Measurements from ENCODE around the gene PRRG4.

PRRG4 gene

GRCh38 chr11:32892355-32893092 lies 62.8 kb downstream of the PRRG4 start, which contains the start of gene QSER1:
QSER1 (plus strand) TSS chr11:32892811; CDS start chr11:32893126, 315 bp downstream.
- Histone ChIP-seq H3K27me3 (ENCODE audit: insufficient read depth, low read length, poor library complexity) (no peaks in the 10 kb centered on the region), H3K4me3 (ENCODE audit: low read length) (peak within 1 kb of the TSS; percentile 95), H2AK5ac (ENCODE audit: low read length) (peak within 1 kb of the TSS; percentile 69), H3K4me1 (ENCODE audit: control insufficient read depth, low read depth, low read length) (peaks cover 7% of the 10 kb centered on the region), H3K36me3 (ENCODE audit: control insufficient read depth, insufficient read depth, low read length) (no peaks in the 10 kb centered on the region), H3K4me2 (ENCODE audit: low read length) (peak within 1 kb of the TSS; percentile 44), H4K8ac (ENCODE audit: low read depth, low read length) (peak within 1 kb of the TSS; percentile 99), H3K79me2 (ENCODE audit: control insufficient read depth, insufficient read depth, low read length) (peaks cover 38% of the 10 kb centered on the region), H3K56ac (ENCODE audit: low read length) (peak within 1 kb of the TSS; percentile 99), H3K79me1 (ENCODE audit: low read length) (peaks cover 1% of the 10 kb centered on the region), H4K5ac (ENCODE audit: low read length) (peak within 1 kb of the TSS; percentile 47), H3K18ac (ENCODE audit: low read length) (peak within 1 kb of the TSS; percentile 99), H3K23ac (ENCODE audit: low read length) (peak within 1 kb of the TSS; percentile 89), H3K27ac (ENCODE audit: low read depth, low read length) (peak within 1 kb of the TSS; percentile 100), H2BK15ac (replicated peaks; ENCODE audit: low read depth) (peak within 1 kb of the TSS; percentile 99), H2BK120ac (ENCODE audit: low read depth, low read length) (peak within 1 kb of the TSS; percentile 98), H3K4ac (ENCODE audit: low read depth, low read length) (peak within 1 kb of the TSS; percentile 100), H2BK5ac (ENCODE audit: low read length) (peak within 1 kb of the TSS; percentile 96), H3K9ac (ENCODE audit: low read length) (peak within 1 kb of the TSS; percentile 98)
- DNase-seq: peak; percentile 77
- no CpG with 5 or more reads among the region's 91 CpGs for WGBS (ENCODE audit: extremely low coverage, insufficient coverage, low lambda C conversion rate)

- peak overlapping the region; percentile 100 for H3K4ac ChIP-seq (ENCODE audit: low read depth, low read length)
- H2BK5ac ChIP-seq (ENCODE audit: low read length): peak overlapping the region; percentile 84
- H2BK15ac ChIP-seq (replicated peaks; ENCODE audit: low read depth): no peak overlapping the region
- H3K27ac ChIP-seq (ENCODE audit: low read depth, low read length): peak overlapping the region; percentile 100
- peaks cover 42% of the 10 kb centered on the region for H3K79me2 ChIP-seq (ENCODE audit: control insufficient read depth, insufficient read depth, low read length)
- H3K23ac ChIP-seq (ENCODE audit: low read length): no peak overlapping the region
- no peaks in the 10 kb centered on the region for H3K36me3 ChIP-seq (ENCODE audit: control insufficient read depth, insufficient read depth, low read length)
- H3K9ac ChIP-seq (ENCODE audit: low read length): peak overlapping the region; percentile 93
- peak overlapping the region; percentile 96 for H4K8ac ChIP-seq (ENCODE audit: low read depth, low read length)
- no peak for DNase-seq
- peak overlapping the region; percentile 95 for H3K4me3 ChIP-seq (ENCODE audit: low read length)
- peak overlapping the region; percentile 98 for H2BK120ac ChIP-seq (ENCODE audit: low read depth, low read length)
- peaks cover 12% of the 10 kb centered on the region for H3K4me1 ChIP-seq (ENCODE audit: control insufficient read depth, low read depth, low read length)
- no peak overlapping the region for H3K4me2 ChIP-seq (ENCODE audit: low read length)
- no peak overlapping the region for H4K5ac ChIP-seq (ENCODE audit: low read length)
- H3K18ac ChIP-seq (ENCODE audit: low read length): peak overlapping the region; percentile 99
- peaks cover 1% of the 10 kb centered on the region for H3K79me1 ChIP-seq (ENCODE audit: low read length)
- H3K27me3 ChIP-seq (ENCODE audit: insufficient read depth, low read length, poor library complexity): no peaks in the 10 kb centered on the region
- WGBS (ENCODE audit: extremely low coverage, insufficient coverage, low lambda C conversion rate): no CpG with 5 or more reads among the region's 32 CpGs
- H2AK5ac ChIP-seq (ENCODE audit: low read length): no peak overlapping the region
- peak overlapping the region; percentile 96 for H3K56ac ChIP-seq (ENCODE audit: low read length)
These were observed 63.3 kb downstream of the PRRG4 start for GRCh38 chr11:32893093-32893342.

GRCh38 chr11:32893343-32894148 lies 63.8 kb downstream of the PRRG4 start:
- no CpG with 5 or more reads among the region's 66 CpGs for WGBS (ENCODE audit: extremely low coverage, insufficient coverage, low lambda C conversion rate)
- DNase-seq: peak; percentile 87

GRCh38 chr11:32894149-32894827 lies 64.6 kb downstream of the PRRG4 start:
- Histone ChIP-seq H3K9ac (ENCODE audit: low read length) (peak overlapping the region; percentile 93), H2BK120ac (ENCODE audit: low read depth, low read length) (peak overlapping the region; percentile 98), H3K18ac (ENCODE audit: low read length) (peak overlapping the region; percentile 99), H3K23ac (ENCODE audit: low read length) (no peak overlapping the region), H4K5ac (ENCODE audit: low read length) (no peak overlapping the region), H2BK15ac (replicated peaks; ENCODE audit: low read depth) (no peak overlapping the region), H3K4me3 (ENCODE audit: low read length) (peak overlapping the region; percentile 95), H3K56ac (ENCODE audit: low read length) (peak overlapping the region; percentile 96), H3K27me3 (ENCODE audit: insufficient read depth, low read length, poor library complexity) (no peaks in the 10 kb centered on the region), H2AK5ac (ENCODE audit: low read length) (no peak overlapping the region), H3K79me2 (ENCODE audit: control insufficient read depth, insufficient read depth, low read length) (peaks cover 54% of the 10 kb centered on the region), H3K4me2 (ENCODE audit: low read length) (peak overlapping the region; percentile 50), H3K27ac (ENCODE audit: low read depth, low read length) (peak overlapping the region; percentile 100), H3K4ac (ENCODE audit: low read depth, low read length) (peak overlapping the region; percentile 100), H4K8ac (ENCODE audit: low read depth, low read length) (peak overlapping the region; percentile 76), H3K36me3 (ENCODE audit: control insufficient read depth, insufficient read depth, low read length) (no peaks in the 10 kb centered on the region), H2BK5ac (ENCODE audit: low read length) (peak overlapping the region; percentile 90), H3K4me1 (ENCODE audit: control insufficient read depth, low read depth, low read length) (peaks cover 12% of the 10 kb centered on the region), H3K79me1 (ENCODE audit: low read length) (peaks cover 1% of the 10 kb centered on the region)
- DNase-seq: peak; percentile 91
- no CpG with 5 or more reads among the region's 14 CpGs for WGBS (ENCODE audit: extremely low coverage, insufficient coverage, low lambda C conversion rate)

More at GRCh38 chr11:32893343-32894148, 63.8 kb downstream of the PRRG4 start:
- H3K36me3 ChIP-seq (ENCODE audit: control insufficient read depth, insufficient read depth, low read length): no peaks in the 10 kb centered on the region
- peak overlapping the region; percentile 93 for H3K9ac ChIP-seq (ENCODE audit: low read length)
- H3K79me2 ChIP-seq (ENCODE audit: control insufficient read depth, insufficient read depth, low read length): peaks cover 48% of the 10 kb centered on the region
- peaks cover 12% of the 10 kb centered on the region for H3K4me1 ChIP-seq (ENCODE audit: control insufficient read depth, low read depth, low read length)
- H3K56ac ChIP-seq (ENCODE audit: low read length): peak overlapping the region; percentile 96
- no peak overlapping the region for H2AK5ac ChIP-seq (ENCODE audit: low read length)
- H2BK5ac ChIP-seq (ENCODE audit: low read length): peak overlapping the region; percentile 90
- H3K27me3 ChIP-seq (ENCODE audit: insufficient read depth, low read length, poor library complexity): no peaks in the 10 kb centered on the region
- peak overlapping the region; percentile 89 for H3K23ac ChIP-seq (ENCODE audit: low read length)
- H3K79me1 ChIP-seq (ENCODE audit: low read length): peaks cover 1% of the 10 kb centered on the region
- peak overlapping the region; percentile 100 for H3K4ac ChIP-seq (ENCODE audit: low read depth, low read length)
- H4K8ac ChIP-seq (ENCODE audit: low read depth, low read length): peak overlapping the region; percentile 96
- peak overlapping the region; percentile 100 for H3K27ac ChIP-seq (ENCODE audit: low read depth, low read length)
- peak overlapping the region; percentile 99 for H2BK15ac ChIP-seq (replicated peaks; ENCODE audit: low read depth)
- H2BK120ac ChIP-seq (ENCODE audit: low read depth, low read length): peak overlapping the region; percentile 98
- no peak overlapping the region for H4K5ac ChIP-seq (ENCODE audit: low read length)
- peak overlapping the region; percentile 50 for H3K4me2 ChIP-seq (ENCODE audit: low read length)
- peak overlapping the region; percentile 99 for H3K18ac ChIP-seq (ENCODE audit: low read length)
- peak overlapping the region; percentile 95 for H3K4me3 ChIP-seq (ENCODE audit: low read length)

GRCh38 chr11:32894921-32895320 lies 65.2 kb downstream of the PRRG4 start:
- H3K4ac ChIP-seq (ENCODE audit: low read depth, low read length): no peak overlapping the region
- peaks cover 1% of the 10 kb centered on the region for H3K79me1 ChIP-seq (ENCODE audit: low read length)
- no peak overlapping the region for H4K8ac ChIP-seq (ENCODE audit: low read depth, low read length)
- H3K4me1 ChIP-seq (ENCODE audit: control insufficient read depth, low read depth, low read length): peaks cover 12% of the 10 kb centered on the region
- peaks cover 60% of the 10 kb centered on the region for H3K79me2 ChIP-seq (ENCODE audit: control insufficient read depth, insufficient read depth, low read length)
- H3K23ac ChIP-seq (ENCODE audit: low read length): no peak overlapping the region
- H4K5ac ChIP-seq (ENCODE audit: low read length): no peak overlapping the region
- H2BK5ac ChIP-seq (ENCODE audit: low read length): no peak overlapping the region
- H3K18ac ChIP-seq (ENCODE audit: low read length): peak overlapping the region; percentile 90
- no peak overlapping the region for H2BK15ac ChIP-seq (replicated peaks; ENCODE audit: low read depth)
- H2BK120ac ChIP-seq (ENCODE audit: low read depth, low read length): peak overlapping the region; percentile 92
- no CpG with 5 or more reads among the region's 3 CpGs for WGBS (ENCODE audit: extremely low coverage, insufficient coverage, low lambda C conversion rate)
- no peak overlapping the region for H3K4me3 ChIP-seq (ENCODE audit: low read length)
- no peak overlapping the region for H2AK5ac ChIP-seq (ENCODE audit: low read length)
- H3K36me3 ChIP-seq (ENCODE audit: control insufficient read depth, insufficient read depth, low read length): no peaks in the 10 kb centered on the region
- H3K27ac ChIP-seq (ENCODE audit: low read depth, low read length): peak overlapping the region; percentile 45
- peak overlapping the region; percentile 56 for H3K56ac ChIP-seq (ENCODE audit: low read length)
- no peak for DNase-seq
- H3K27me3 ChIP-seq (ENCODE audit: insufficient read depth, low read length, poor library complexity): no peaks in the 10 kb centered on the region
- H3K4me2 ChIP-seq (ENCODE audit: low read length): peak overlapping the region; percentile 28
- H3K9ac ChIP-seq (ENCODE audit: low read length): peak overlapping the region; percentile 93
